GM12878 (cell line): ENCODE results near the gene CHAF1A. TPM values are rescaled to one million over a fixed set of nuclear protein-coding genes. Genes with fewer than 3 reads are reported as not detected.

Experiments used
- ATAC-seq: fragments of 200-7000 bp; cut with Tn5 transposase; 3 replicates; pipeline ENCODE4 v1.9.1; 2020; ENCODE audit warnings: mild to moderate bottlenecking, moderate library complexity
- BruUV-seq: library from RNA; stranded (reverse); fragments of 400-500 nt; replicated peaks from 2 replicates; lab custom pipeline; 2021; lab: Mats Ljungman, UMichigan
- CTCF ChIA-PET: fragments of 300-600 bp; sonication (Branson Sonifier 250); formaldehyde crosslinking; extraction: SDS; loops from one replicate; lab custom pipeline; 2021; ENCODE audit warnings: inconsistent platforms; lab: Yijun Ruan, JAX
- POLR2A ChIA-PET: fragments of 350-600 bp; formaldehyde crosslinking; extraction: SDS; loops from one replicate; lab custom pipeline; 2021; ENCODE audit warnings: inconsistent platforms; lab: Charles Lee
- RAD21 ChIA-PET: fragments of 300-600 bp; sonication (Branson Sonifier 250); formaldehyde crosslinking; loops from one replicate; lab custom pipeline; 2023; ENCODE audit warnings: antibody characterized with exemption; ENCODE audit not compliant: unreplicated experiment; lab: Charles Lee
- SMC1A ChIA-PET: fragments of 300-600 bp; sonication (Branson Sonifier 250); formaldehyde crosslinking; loops from one replicate; lab custom pipeline; 2023; ENCODE audit not compliant: unreplicated experiment, uncharacterized antibody; lab: Charles Lee
- DNase-seq: peaks from one replicate; pipeline ENCODE4 v3.0.0-alpha.2; 2011; ENCODE audit warnings: low read depth, low spot score
- FAIRE-seq: peaks from 3 replicates; lab custom pipeline; 2011; peaks lifted over from hg19 to GRCh38; lab: Jason Lieb, UNC
- H2AFZ ChIP-seq: 2 replicates; pipeline ENCODE4 v1.6.0; 2011; ENCODE audit warnings: low read depth, low read length, control low read depth; ENCODE audit not compliant: control insufficient read depth
- H3K27ac ChIP-seq: 2 replicates; pipeline ENCODE4 v1.5.1; 2011; ENCODE audit warnings: control low read depth; ENCODE audit not compliant: control insufficient read depth, insufficient read depth
- H3K27me3 ChIP-seq, 2 experiments: replicated peaks in 1 of 2; 2 replicates each; pipeline versions ENCODE4 v1.6.0 to v1.6.1; 2011; ENCODE audit warnings: low read length in 1 of 2; ENCODE audit not compliant: control insufficient read depth in 2 of 2, insufficient read depth in 2 of 2
- H3K36me3 ChIP-seq, 2 experiments: 2 replicates each; pipeline ENCODE4 v1.5.1; 2011; ENCODE audit warnings: low read length in 1 of 2; ENCODE audit not compliant: control insufficient read depth in 2 of 2, insufficient read depth in 2 of 2
- H3K4me1 ChIP-seq: 2 replicates; pipeline ENCODE4 v1.6.1; 2011; ENCODE audit warnings: mild to moderate bottlenecking, low read length, moderate library complexity, mixed read lengths; ENCODE audit not compliant: control insufficient read depth, insufficient read depth
- H3K4me2 ChIP-seq: 2 replicates; pipeline ENCODE4 v1.6.0; 2011; ENCODE audit warnings: control low read depth; ENCODE audit not compliant: control insufficient read depth, insufficient read depth
- H3K4me3 ChIP-seq: fragments of 200-600 bp; sonication (generic); 2 replicates; pipeline ENCODE4 v1.5.1; 2016
- H3K79me2 ChIP-seq: 2 replicates; pipeline ENCODE4 v1.6.0; 2011; ENCODE audit warnings: low read length; ENCODE audit not compliant: control insufficient read depth, insufficient read depth
- H3K9ac ChIP-seq: 2 replicates; pipeline ENCODE4 v1.8.0; 2011; ENCODE audit warnings: low read length, control low read depth, mixed read lengths; ENCODE audit not compliant: control insufficient read depth, insufficient read depth
- H3K9me3 ChIP-seq: replicated peaks from 3 replicates; pipeline ENCODE4 v1.5.1; 2011; ENCODE audit warnings: mild to moderate bottlenecking, low read length; ENCODE audit not compliant: control insufficient read depth, insufficient read depth
- H4K20me1 ChIP-seq: 2 replicates; pipeline ENCODE4 v1.6.0; 2011; ENCODE audit not compliant: control insufficient read depth, insufficient read depth
- BACH1 ChIP-seq: fragments of 450-650 bp; IDR thresholded peaks from 2 replicates; pipeline ENCODE4 v1.6.1; 2017; ENCODE audit warnings: mild to moderate bottlenecking, borderline replicate concordance
- CHD2 ChIP-seq: IDR thresholded peaks from 2 replicates; pipeline ENCODE4 v1.6.1; 2011; ENCODE audit warnings: low read depth, low read length, improper control_type of control experiment, borderline replicate concordance
- FOXM1 ChIP-seq: IDR thresholded peaks from 2 replicates; pipeline ENCODE4 v1.6.1; 2012; ENCODE audit warnings: low read depth, mild to moderate bottlenecking, inconsistent platforms, low read length, moderate library complexity
- HDAC6 ChIP-seq: fragments of 200-600 bp; sonication (generic); IDR thresholded peaks from one replicate; pipeline ENCODE4 v1.8.0; 2017; ENCODE audit warnings: antibody characterized with exemption; ENCODE audit not compliant: unreplicated experiment
- KDM1A ChIP-seq: fragments of 200-600 bp; sonication (generic); IDR thresholded peaks from 2 replicates; pipeline ENCODE4 v1.6.1; 2016; ENCODE audit warnings: borderline replicate concordance
- NR2C2 ChIP-seq: IDR thresholded peaks from 2 replicates; pipeline ENCODE4 v1.6.1; 2011; ENCODE audit warnings: borderline replicate concordance, low read depth; ENCODE audit not compliant: control insufficient read depth, insufficient read length
- NR2F1 ChIP-seq: fragments of 450-650 bp; conservative IDR thresholded peaks from 2 replicates; pipeline ENCODE4 v1.6.1; 2017; ENCODE audit warnings: mild to moderate bottlenecking
- RFX5 ChIP-seq: IDR thresholded peaks from 2 replicates; pipeline ENCODE4 v1.6.1; 2011; ENCODE audit warnings: low read depth, low read length, improper control_type of control experiment
- SIX5 ChIP-seq: IDR thresholded peaks from 2 replicates; pipeline ENCODE4 v1.6.1; 2011; ENCODE audit warnings: mild to moderate bottlenecking, low read depth, low read length, moderate library complexity; ENCODE audit not compliant: severe bottlenecking
- TAF1 ChIP-seq: IDR thresholded peaks from 2 replicates; pipeline ENCODE4 v1.6.1; 2011; ENCODE audit warnings: mild to moderate bottlenecking, low read depth, low read length, borderline replicate concordance
- TARDBP ChIP-seq: IDR thresholded peaks from 2 replicates; pipeline ENCODE4 v1.6.1; 2016; ENCODE audit warnings: borderline replicate concordance
- TCF3 ChIP-seq: IDR thresholded peaks from 2 replicates; pipeline ENCODE4 v1.6.1; 2012; ENCODE audit warnings: low read depth, mild to moderate bottlenecking, low read length, borderline replicate concordance; ENCODE audit not compliant: insufficient read depth
- ZNF217 ChIP-seq: fragments of 450-650 bp; IDR thresholded peaks from 2 replicates; pipeline ENCODE4 v1.6.1; 2017; ENCODE audit warnings: antibody characterized with exemption, mild to moderate bottlenecking
- WGBS: methylation state at CpG from one replicate; pipeline ENCODE4 v1.1.6; 2016; ENCODE audit warnings: low lambda C conversion rate; ENCODE audit not compliant: insufficient replicate concordance, insufficient coverage; ENCODE audit errors: missing lambda C conversion rate; 5-methylcytosine and 5-hydroxymethylcytosine counted together
- in situ Hi-C: fragments of 300-500 bp; cut with MboI; formaldehyde crosslinking; loops from 9 replicates; pipeline ENCODE4 v1.14.3; 2018; ENCODE audit warnings: mixed read lengths
- intact Hi-C: fragments of 100-400 bp; cut with micrococcal nuclease; formaldehyde crosslinking; loops from one replicate; pipeline ENCODE4 v1.14.2; 2022; ENCODE audit not compliant: unreplicated experiment
- polyA plus RNA-seq, 11 experiments: library from polyadenylated mRNA; depleted of rRNA in 4 of 11; unstranded in 6 of 11; stranded (reverse) in 5 of 11; fragments of >200 nt; fragmentation: Nextera tagmentation in 4 of 11; fragmentation: Illumina TruSeq in 1 of 11; extraction: Ambion mirVana in 4 of 11; extraction: Trizol in 1 of 11; gene quantifications; 1 replicate in 1 of 11; 2 replicates in 10 of 11; pipeline versions ENCODE4 v1.2.1 to v1.2.3, GENCODE V29; 2011 to 2016; ENCODE audit warnings: inconsistent platforms in 2 of 11, missing spikeins in 2 of 11, low read depth in 1 of 11
- total RNA-seq, 4 experiments: library from RNA; depleted of rRNA in 3 of 4; stranded (reverse); fragments of >200 nt in 3 of 4; fragmentation: Illumina TruSeq in 1 of 4; extraction: Trizol in 1 of 4; gene quantifications; 2 replicates each; pipeline versions ENCODE4 v1.2.1 to v1.2.3, GENCODE V29; 2013 to 2021
- TF ChIP-seq, protein P1 (sequence below): fragments of 450-650 bp; IDR thresholded peaks from 2 replicates; pipeline ENCODE4 v1.6.1; 2018; ENCODE audit warnings: mild to moderate bottlenecking, low read depth, moderate library complexity; ENCODE audit not compliant: partially characterized antibody

CHAF1A gene
- total and polyA plus RNA-seq, 10 of the 15 experiments (the other 5 are each of a cell fraction or from before 2014, with no cell fraction given) = 1.3 to 69.1 (median 34.2) TPM

DNA sequence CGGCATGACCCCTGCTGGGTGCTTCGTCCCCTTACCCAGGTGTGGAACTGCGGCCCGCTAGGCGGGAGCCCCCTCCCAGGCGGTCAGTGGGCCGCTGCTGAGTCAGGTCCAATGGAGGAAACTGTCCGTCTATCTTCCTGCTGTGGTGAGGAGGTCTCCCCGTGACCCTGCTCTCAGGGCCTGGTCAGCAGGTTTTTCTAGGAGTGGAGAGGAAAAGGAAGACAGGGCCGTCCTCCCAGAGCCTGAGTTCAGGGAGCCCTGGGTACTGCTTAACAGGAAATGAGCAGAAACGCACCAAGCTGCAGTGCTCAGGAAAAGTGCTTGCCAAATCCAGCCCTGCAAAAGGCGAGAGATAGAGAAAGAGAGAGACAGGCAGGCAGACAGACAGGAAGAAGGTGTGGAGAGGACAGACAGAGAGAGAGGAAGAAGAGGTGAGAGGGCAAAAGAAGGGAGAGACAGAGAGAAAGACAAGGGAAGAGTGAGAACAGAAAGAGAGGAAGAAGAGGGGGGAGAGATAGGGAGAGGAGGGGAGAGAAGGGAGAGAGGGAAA, 12.3 kb upstream of the CHAF1A start (continued):
- TF ChIP-seq, protein P1, sequence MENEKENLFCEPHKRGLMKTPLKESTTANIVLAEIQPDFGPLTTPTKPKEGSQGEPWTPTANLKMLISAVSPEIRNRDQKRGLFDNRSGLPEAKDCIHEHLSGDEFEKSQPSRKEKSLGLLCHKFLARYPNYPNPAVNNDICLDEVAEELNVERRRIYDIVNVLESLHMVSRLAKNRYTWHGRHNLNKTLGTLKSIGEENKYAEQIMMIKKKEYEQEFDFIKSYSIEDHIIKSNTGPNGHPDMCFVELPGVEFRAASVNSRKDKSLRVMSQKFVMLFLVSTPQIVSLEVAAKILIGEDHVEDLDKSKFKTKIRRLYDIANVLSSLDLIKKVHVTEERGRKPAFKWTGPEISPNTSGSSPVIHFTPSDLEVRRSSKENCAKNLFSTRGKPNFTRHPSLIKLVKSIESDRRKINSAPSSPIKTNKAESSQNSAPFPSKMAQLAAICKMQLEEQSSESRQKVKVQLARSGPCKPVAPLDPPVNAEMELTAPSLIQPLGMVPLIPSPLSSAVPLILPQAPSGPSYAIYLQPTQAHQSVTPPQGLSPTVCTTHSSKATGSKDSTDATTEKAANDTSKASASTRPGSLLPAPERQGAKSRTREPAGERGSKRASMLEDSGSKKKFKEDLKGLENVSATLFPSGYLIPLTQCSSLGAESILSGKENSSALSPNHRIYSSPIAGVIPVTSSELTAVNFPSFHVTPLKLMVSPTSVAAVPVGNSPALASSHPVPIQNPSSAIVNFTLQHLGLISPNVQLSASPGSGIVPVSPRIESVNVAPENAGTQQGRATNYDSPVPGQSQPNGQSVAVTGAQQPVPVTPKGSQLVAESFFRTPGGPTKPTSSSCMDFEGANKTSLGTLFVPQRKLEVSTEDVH = no peak

DNA sequence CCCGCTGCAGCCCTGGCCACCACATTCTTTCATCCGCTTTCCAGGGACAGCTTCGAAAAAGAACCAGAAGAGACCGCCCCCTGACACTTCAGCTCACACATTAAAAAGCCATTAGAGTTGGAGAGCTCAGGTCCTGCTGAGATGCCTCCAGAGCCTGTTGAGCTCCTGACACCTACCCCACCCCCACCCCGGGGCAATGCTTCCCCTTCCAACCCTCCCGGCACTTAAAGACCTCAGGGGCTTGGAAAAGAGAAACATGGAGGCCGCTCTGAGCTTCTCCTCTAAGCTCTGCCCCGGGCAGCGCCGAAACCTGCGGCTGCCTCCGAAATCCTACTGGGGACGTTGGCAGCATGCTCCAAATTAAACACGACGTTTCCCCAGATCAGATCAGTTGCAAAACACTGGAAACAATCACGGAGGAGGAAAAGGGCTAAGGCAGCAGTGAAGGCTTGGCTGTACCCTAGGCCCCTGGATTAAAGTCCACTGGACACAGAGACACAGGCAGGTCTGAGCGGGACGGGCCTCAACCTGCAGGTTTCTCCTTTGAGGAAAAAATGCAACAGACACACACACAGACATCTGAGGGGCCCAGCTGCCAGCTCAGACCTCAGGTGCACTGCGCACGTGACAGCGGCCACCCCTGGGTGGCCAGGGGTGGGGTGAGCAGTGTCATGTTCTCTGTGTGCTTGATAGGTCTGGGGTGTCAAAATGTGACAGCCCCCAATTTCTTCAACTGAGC, 11.7 kb upstream of the CHAF1A start:
- no peak for ATAC-seq
- Histone ChIP-seq H3K4me1 (peaks cover 8% of the 10 kb centered on the region), H3K27me3 (no peaks in the 10 kb centered on the region), H3K4me2 (no peak overlapping the region), H3K9ac (no peak overlapping the region)
- RAD21 ChIA-PET = interaction anchor here (0.7 to 1.2 kb wide), 2 partner anchors 8 to 21 kb away, joined by 3 read pairs; no protein-coding TSS in a partner anchor
- FAIRE-seq = no peak
- in situ Hi-C loops = no loop called here
- DNase-seq = no peak
- WGBS = 87% methylated on average over 21 of the region's 21 CpGs
- SMC1A ChIA-PET = no interaction called here
- TF ChIP-seq FOXM1 (no peak), ZNF217 (no peak), KDM1A (no peak), TARDBP (no peak), SIX5 (no peak), HDAC6 (no peak), BACH1 (no peak), NR2C2 (no peak), TCF3 (no peak), RFX5 (no peak), TAF1 (no peak), NR2F1 (no peak), CHD2 (no peak)
- TF ChIP-seq, all 136 proteins: peak for 0
- Histone ChIP-seq H4K20me1 (peaks cover 15% of the 10 kb centered on the region), H3K27ac (no peak overlapping the region), H3K36me3 (peaks cover 18 to 23% of the 10 kb centered on the region in 2 experiments; a peak in 3 of 4 replicates), H3K9me3 (no peaks in the 10 kb centered on the region), H3K4me3 (no peak overlapping the region), H3K79me2 (peaks cover 77% of the 10 kb centered on the region), H2AFZ (no peak overlapping the region)
- BruUV-seq = no TSS peak
- ChIA-PET POLR2A (interaction anchor here (7.7 kb wide), 1 partner anchor 12 kb away, joined by 110 read pairs; no protein-coding TSS in a partner anchor), CTCF (interaction anchor here (0.9 to 2.4 kb wide), 2 partner anchors 14 to 38 kb away, joined by 3 to 5 read pairs; no protein-coding TSS in a partner anchor)
- intact Hi-C loops = no loop called here
